ENCODE results near the gene MYH6. TPM values are rescaled to one million over a fixed set of nuclear protein-coding genes. Genes with fewer than 3 reads are reported as not detected.

Gene MYH6
- polyA plus RNA-seq, 4 donors, result 0.16 to 0.27 (median 0.17) TPM

DNA sequence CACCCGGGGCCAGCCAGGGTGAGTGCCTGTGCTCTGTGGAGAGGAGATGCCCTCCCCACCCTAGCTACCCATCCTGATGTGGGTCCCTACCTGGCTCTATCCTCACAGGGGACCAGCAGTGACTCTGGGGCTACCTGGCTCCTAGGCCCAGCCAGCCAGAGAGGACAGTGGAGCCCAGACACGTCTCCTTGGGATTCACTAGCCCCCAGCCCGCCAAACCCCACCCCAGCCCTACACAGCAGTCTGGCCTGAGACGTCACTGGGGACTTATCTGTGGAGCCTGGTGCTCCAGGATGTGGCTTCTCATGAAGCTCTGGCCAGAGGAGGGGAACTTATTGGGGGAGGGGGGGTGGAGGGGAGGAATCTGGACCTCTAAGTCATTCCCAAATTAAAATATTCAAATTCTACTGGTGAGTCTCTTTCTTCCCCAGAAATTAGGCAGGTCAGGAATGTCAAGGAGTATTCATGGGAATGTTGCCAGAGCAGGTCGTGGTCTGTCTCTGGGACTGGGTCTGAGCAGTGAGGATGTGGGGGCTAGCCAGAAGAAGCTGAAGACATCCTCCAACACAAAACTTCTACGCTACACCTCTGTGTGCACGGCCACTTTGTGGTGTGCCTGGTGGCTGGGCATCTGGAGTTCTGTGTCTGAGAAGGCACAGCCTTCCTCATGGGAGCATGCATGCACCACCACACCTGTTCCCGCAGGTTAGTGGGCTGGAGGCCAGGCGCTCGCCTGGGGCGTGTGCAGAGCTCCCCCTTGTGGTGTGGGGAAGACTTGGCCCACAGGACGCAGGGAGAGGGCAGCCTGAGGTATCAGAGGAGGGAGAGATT lies 28.5 kb downstream of the MYH6 start:
- peak in 1 of 4 donors; percentile 20 for DNase-seq (ENCODE audit: low read depth in 4 of 4, low spot score in 3 of 4)

DNA sequence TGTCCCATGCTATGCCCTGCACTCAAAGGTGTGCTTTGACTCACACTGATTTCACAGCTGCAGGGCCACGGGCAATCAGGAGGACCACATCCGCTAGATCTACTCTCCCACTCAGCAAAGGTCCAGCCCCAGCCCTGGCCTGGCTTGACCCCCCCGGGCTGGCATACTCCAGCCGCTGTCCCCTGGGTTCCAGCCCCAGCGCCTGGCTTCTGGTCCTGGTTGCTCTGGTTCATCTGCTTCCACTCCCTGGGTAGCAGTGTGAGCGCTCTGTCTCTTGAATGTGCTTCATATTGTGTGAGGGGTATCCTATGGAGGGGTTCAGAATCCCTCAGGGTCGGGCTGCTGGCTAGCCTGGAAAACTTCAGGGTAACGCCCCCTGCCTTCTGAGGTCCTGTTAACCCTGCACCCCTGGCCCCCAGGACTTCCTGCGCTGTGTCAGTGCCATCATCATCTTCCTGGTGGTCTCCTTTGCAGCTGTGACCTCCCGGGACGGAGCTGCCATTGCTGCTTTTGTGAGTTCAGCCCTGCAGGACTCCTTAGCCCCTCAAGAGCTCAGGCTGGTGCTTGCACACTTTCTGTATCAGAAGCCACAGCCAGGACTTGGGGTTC lies 29.4 kb downstream of the MYH6 start:
- DNase-seq (ENCODE audit: low read depth in 4 of 4, low spot score in 3 of 4), result no peak

DNA sequence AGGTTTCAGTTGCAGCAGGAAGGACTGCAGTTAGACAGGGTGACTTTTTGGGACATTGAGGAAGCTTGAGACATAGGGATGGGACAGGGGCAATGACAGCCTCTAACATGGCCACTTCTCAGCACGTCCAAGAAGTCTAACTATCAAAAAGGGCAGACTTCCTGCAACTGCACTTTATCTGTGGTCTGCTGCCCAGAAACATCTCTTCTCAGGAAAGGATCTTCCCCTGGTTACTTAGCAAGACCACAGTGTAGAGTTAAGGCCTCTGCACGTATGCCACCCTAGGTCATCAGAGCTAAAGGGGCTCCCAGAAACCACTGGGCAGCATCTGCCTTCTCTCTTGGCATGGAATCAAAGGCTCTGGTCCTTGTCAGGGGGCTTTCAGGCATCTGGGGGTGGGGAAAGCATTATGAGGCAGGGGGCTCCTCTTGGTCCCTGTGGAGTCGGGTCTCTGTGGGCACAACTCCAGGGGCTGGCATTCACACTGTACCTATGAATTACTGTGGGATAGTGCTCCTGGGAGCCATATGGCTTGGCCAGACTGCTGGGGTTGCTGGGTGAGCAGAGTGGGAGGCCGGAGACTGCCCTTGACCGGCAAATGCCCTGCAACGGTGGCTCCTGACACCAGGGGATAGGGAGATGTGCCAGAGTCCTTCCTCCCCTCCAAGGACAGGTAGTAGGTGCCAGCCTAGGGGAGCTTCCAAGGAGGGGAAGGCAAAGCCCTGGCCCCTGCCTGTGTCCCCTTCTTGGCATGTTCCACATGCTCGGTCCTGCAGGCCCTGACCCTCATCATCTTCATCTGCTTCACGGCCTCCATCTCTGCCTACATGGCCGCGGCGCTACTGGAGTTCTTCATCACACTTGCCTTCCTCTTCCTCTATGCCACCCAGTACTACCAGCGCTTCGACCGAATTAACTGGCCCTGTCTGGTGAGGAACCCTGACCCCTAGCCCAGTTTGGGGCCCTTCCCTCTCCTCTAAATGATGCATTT lies 30.2 kb downstream of the MYH6 start:
- no peak for DNase-seq (ENCODE audit: low read depth in 4 of 4, low spot score in 3 of 4)

DNA sequence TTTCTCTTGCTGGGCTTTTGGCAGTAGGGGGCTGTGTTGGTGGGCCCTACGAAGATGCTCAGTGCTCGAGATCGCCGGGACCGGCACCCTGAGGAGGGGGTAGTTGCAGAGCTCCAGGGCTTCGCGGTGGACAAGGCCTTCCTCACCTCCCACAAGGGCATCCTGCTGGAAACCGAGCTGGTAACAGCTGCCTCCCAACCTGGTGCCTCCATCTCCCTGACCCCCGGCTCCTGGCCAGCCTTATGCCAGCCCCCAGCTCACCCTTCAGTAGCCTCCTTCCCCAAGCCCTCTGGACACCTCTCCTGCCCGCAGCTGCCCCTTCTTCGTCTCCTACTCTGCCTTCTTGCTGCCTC lies 30.9 kb downstream of the MYH6 start:
- DNase-seq (ENCODE audit: low read depth in 4 of 4, low spot score in 3 of 4), result no peak

DNA sequence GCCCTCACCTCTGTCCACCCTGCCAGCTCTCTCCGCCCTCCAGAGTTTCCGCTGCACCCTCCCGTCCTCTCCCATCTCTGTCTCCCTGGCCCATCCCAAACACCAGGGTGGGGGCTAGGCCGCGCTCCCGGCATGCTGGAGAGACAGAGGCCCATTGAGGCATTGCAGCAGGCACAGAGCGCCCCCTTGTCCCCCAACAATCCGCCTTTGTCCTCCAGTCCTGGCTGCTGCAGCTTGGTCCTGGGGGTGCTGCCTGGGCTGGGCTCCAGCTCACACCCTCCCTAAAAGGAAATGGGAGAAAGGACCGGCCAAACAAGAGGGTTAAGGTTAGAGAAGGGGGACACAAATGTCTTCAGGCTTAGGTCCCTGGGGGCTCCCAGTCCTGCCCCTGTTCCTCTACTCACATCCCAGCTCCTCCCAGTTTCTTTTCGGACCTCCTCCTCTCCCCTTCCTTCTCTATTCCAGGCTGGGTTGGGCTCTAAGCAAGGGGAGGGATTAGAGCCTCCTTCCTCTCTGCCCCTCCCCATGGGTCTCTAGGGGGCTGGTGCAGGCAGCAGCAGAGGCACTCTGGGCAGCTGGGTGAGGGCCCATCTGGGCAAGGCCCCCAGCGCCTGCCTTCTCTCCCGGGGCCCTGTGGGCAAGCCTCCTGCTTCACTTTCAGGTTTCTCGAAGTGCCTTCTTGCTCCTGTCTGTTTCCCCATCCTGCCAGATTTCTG lies 31.4 kb downstream of the MYH6 start, which contains the start of gene CMTM5:
Gene CMTM5, plus strand, starts transcription at position 565 of the 716 bp plus-strand sequence. CDS start 206 bp downstream, outside the sequence.
- DNase-seq (ENCODE audit: low read depth in 4 of 4, low spot score in 3 of 4), result no peak

DNA sequence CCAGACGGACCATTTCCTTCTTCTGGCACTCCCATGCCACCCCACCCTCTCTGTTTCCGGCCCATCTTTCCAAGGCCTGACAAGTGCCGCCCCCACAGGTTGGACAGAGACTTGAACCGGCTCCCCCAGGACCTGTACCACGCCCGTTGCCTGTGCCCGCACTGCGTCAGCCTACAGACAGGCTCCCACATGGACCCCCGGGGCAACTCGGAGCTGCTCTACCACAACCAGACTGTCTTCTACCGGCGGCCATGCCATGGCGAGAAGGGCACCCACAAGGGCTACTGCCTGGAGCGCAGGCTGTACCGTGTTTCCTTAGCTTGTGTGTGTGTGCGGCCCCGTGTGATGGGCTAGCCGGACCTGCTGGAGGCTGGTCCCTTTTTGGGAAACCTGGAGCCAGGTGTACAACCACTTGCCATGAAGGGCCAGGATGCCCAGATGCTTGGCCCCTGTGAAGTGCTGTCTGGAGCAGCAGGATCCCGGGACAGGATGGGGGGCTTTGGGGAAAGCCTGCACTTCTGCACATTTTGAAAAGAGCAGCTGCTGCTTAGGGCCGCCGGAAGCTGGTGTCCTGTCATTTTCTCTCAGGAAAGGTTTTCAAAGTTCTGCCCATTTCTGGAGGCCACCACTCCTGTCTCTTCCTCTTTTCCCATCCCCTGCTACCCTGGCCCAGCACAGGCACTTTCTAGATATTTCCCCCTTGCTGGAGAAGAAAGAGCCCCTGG lies 32.4 kb downstream of the MYH6 start:
- no peak for DNase-seq (ENCODE audit: low read depth in 4 of 4, low spot score in 3 of 4)

DNA sequence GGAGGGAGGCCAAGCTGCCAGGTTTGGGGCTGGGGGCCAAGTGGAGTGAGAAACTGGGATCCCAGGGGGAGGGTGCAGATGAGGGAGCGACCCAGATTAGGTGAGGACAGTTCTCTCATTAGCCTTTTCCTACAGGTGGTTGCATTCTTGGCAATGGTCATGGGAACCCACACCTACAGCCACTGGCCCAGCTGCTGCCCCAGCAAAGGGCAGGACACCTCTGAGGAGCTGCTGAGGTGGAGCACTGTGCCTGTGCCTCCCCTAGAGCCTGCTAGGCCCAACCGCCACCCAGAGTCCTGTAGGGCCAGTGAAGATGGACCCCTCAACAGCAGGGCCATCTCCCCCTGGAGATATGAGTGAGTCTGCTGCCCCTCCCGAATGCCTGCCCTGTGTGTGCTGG lies 35.0 kb downstream of the MYH6 start:
- no peak for DNase-seq (ENCODE audit: low read depth in 4 of 4, low spot score in 3 of 4)

DNA sequence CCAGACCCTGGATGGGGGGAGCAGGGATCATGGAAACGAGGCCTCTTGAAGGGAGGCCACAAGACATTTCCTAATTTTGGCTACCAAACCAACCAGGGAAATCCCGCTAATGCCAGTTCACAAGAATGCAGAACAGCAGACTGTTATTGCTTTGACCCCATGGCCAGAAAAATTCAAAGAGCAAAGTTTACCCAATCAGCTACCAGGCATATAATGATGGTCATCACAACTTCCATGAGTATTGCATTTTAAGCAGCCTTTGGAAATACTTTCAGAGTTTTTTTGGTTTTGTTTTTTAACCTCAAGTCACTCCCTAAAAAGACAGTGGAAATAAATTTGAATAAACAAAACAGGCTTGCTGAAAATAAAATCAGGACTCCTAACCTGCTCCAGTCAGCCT lies 35.6 kb downstream of the MYH6 start, which contains the start of gene IL25:
Gene IL25, plus strand, starts transcription at position 301 of the 400 bp plus-strand sequence.
- DNase-seq (ENCODE audit: low read depth in 4 of 4, low spot score in 3 of 4), result no peak

DNA sequence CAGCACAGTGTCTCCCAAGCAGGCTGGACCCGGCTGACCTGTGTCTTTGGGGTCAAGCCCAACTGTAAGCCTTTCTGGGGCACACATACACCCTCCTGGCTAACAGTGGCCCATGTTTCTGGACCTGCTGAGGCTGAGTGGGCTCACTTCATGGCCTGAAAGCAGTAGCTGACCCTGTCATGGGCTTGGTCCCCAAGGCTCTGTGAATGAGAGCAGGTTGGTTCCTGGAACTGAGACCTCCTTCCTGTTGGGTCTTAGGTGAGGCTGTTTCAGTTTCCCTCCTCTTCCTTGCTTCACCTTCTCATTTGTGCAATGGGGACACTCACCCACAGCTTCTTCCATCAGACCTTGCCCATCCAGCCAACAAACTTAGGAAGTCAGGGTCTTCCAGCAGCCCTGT lies 36.2 kb downstream of the MYH6 start:
- DNase-seq (ENCODE audit: low read depth in 4 of 4, low spot score in 3 of 4), result no peak

DNA sequence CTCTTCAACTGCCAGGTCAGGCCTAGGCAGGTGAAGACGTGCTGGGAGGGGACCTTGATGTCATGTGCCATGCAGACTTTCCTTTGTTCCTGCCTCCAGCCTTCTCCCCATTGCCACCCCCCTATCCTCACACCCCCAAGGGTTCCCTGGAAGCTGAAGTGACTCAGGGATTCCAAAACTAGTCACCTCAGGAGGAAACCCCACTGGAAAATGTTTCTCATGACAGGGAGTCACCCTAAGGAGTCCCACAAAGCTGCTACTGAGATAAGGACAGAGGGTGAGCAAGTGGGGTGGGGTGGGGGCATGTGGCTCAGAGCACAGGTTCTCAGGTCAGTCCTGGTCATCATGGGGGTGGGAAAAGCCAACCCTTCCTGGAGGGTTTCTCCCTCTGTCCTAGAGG lies 37.9 kb downstream of the MYH6 start:
- DNase-seq (ENCODE audit: low read depth in 4 of 4, low spot score in 3 of 4), result no peak

DNA sequence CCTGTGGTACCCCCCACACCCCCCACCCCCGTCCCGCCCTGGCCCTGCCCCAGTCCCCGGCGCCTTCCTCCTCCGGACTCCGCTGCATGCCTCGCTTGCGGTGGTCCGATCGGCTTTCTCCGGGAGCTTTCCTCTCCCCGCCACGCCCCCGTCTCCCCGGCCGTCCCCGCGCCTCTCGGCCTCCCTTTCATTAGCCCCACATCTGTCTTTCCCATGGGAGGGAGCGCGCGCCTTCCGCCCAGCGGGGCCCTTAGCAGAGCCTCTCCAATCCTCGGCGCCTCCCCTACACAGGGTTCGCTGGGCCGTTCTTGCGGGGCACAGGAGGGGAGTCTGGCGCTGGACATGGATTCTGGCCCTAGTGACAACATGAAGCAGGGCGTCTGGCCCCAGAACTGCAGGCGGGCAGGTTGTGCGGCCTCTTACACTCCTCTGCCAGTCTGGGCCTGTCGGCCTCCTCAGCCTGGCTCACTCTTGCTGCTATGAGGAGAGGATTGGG lies 41.6 kb downstream of the MYH6 start:
- peak in 1 of 4 donors; percentile 74 for DNase-seq (ENCODE audit: low read depth in 4 of 4, low spot score in 3 of 4)

DNA sequence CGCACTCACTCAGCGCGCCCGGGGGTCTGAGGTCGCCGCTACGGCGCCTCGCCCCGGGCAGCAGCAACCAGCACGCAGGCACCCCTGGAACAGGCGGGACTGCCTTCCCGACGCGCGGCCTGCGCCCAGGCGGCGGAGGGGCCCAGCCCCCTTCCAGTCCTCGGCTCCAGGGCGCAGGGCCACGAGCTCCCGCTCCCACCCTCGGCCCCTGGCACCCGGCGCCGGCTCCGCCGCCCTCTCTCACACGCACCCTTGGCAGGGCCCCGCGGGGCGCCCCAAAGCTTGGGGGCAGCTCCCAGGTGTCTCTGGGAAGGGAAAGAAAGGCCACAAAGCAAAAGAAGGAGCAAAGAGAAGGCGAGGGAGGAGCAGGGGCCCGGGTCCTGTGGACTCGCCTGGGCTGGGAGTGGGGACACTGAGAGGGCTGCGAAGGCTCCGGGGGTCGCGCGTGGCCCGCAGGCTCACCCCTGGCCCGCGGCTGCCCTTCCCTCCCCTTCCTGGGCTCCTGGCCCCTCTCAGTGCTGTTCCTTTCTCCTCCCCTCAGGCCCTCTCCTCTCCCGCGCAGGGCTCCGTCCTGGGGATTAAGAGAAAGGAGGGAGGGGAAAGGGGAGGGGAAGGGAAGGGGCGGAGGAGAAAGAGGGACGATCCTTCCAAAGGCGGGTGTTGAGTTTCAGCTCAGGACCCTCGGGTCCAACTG lies 42.2 kb downstream of the MYH6 start:
- peak; percentile 85 to 94 (median 90) for DNase-seq (ENCODE audit: low read depth in 4 of 4, low spot score in 3 of 4)

DNA sequence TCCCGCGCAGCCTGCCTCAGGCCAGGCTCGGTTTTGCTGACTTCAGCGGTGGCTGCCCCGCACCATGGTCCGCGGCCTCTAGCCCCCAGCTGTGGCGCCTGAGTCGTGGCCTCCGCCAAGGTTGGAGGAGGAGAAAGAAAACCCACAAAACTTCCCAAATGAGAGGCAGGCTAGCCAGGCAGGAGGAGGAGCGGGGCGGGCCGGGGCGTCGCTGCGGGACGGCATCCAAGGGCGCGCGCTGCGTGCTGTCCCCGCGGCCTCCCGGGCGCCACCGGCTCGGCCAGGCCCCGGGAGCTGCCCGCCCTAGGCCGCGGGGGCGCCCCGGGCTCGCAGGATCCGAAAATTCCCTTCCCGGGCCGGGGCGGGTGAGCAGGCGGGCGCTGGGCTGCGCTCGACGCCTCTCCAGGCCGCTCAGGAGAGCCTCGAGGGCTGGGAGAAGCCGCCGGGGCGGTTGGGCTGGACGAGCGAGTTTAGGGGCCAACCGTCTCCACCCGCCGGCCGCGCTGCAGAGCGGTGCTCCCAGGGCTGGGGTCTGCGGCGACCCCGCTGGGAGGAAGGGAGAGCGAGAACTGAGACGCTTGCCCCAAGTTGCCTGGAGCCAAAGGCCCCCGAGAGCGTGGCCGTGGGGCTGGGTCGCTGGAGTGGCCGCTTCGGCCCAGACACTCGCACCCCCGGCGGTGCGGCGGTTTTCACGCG lies 42.9 kb downstream of the MYH6 start, which contains the start of gene EFS:
Gene EFS, minus strand, starts transcription at position 137 of the 696 bp plus-strand sequence. CDS start 147 bp downstream, outside the sequence.
- DNase-seq (ENCODE audit: low read depth in 4 of 4, low spot score in 3 of 4), result peak in 1 of 4 donors; percentile 16

DNA sequence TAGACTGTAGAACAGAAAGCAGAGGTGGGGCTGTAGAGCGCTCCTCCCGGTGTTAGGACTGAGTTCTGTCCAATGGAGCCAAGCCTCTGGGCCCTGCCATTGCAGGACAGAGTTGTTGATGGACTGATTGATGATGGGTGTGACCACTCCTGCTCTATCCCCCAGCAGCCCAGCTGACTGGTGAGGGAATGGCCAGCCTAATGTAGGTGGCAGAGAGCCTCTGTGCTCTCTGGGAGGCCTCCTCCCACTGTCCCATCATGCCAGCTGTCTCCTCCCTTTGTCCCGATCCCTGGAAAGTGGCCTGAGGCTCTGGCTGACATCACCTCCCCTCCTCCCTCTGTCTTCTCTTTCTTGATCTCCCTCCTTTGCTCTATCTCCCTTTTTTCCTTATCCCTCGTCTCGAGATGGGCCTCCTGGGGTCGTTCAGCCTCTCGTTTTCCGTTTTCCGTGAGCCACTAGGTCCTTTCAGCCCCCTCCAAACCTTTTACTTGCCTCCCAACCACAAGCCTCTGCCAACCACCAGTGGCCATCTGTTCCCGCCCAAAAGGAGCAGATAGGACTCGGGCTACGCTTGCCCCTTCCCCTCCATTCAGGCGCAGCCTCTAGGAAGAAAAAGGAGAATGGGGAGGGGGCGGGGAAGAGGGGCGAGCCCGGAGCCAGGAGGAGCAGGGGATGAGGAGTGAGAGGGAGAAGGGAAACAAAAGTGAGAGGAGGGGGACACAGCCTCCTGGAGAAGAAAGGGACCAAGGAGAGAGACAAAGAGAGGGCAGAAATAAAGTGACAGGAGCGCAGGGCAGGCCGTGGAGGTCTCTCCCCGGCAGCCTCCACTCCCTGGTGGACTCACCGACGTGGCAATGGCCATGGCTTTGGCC lies 43.7 kb downstream of the MYH6 start:
- DNase-seq (ENCODE audit: low read depth in 4 of 4, low spot score in 3 of 4), result peak in 1 of 4 donors; percentile 24

DNA sequence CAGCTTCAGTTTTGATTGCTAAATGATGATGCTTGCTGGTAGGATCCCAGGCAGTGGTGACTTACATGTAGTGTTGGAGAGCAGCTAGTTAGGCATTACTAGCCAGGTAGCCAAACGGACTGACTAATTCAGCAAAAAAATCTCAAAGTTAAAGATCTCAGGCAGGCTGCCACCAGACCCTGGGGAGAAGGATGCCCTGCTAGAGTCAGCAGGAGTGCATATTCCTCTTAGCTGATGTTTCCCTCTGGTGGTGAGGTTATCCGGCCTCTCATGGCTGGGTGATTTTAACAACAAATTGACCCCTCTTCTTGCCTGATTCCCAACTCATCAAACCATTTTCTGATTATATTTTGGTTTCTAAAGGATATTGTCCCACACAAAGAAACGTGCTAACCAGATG lies 45.9 kb downstream of the MYH6 start:
- no peak for DNase-seq (ENCODE audit: low read depth in 4 of 4, low spot score in 3 of 4)

DNA sequence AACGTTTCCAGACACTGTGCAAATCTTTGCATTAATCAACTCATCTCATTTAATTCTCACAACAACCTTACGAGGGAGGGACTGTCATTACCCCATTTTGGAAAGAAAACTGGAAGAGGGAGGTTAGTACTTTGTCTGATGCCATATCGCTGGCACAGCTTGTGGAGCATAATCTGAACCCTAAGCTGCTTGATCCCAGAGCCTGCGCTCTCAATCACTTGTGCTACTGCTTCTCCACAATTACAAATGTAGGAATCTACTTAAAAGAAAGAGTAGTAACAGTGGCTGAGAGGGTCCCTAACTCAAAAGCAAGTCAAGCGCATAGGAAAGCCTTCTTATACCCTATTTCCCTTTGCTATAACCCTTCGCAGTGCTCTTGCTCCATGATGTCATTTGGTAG lies 46.3 kb downstream of the MYH6 start:
- no peak for DNase-seq (ENCODE audit: low read depth in 4 of 4, low spot score in 3 of 4)

DNA sequence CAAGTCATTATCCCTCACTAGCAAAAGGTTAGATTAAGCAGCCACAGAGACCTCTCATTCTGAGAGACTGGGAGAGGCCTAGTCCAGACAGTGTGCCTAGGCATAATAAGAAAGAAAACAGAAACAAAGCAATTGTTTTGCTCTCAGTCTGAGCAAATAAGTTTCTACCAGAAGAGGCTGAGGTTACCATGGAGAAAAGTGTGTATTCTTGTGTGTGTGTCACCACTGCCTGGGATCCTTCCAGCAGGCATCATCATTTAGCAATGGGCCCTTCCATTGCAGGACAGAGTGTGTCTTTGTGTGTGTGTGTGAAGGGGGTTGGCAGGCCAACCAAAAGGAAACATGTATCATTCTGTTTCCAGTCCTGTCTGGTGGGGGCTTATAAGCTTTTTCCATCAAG lies 46.8 kb downstream of the MYH6 start:
- DNase-seq (ENCODE audit: low read depth in 4 of 4, low spot score in 3 of 4), result no peak

Data from left renal pelvis (tissue), 4 donors.